Measurements from ENCODE around the gene UNK. TPM values are rescaled to one million over a fixed set of nuclear protein-coding genes. Genes with fewer than 3 reads are reported as not detected.

The UNK gene
- total RNA-seq, 2 donors from 2014 or later: 20.7 to 22.6 TPM

GRCh38 chr17:75873587-75874322 lies 89.1 kb downstream of the UNK start:
- no peaks in the 10 kb centered on the region for H3K9me3 Mint-ChIP-seq
- no peaks in the 10 kb centered on the region for H3K36me3 Mint-ChIP-seq (ENCODE audit: insufficient read depth in 2 of 2)
- peak overlapping the region in 1 of 2 donors; percentile 25 for H3K4me3 Mint-ChIP-seq
- no peak for DNase-seq
- no peak overlapping the region for H3K27ac Mint-ChIP-seq
- ATAC-seq (replicated peaks in 1 of 2): no peak
- peaks cover 36% of the 10 kb centered on the region for H3K4me1 Mint-ChIP-seq (ENCODE audit: low read depth)
- no peaks in the 10 kb centered on the region for H3K27me3 Mint-ChIP-seq (ENCODE audit: low read depth)

GRCh38 chr17:75874323-75875181 lies 89.9 kb downstream of the UNK start:
- ATAC-seq (replicated peaks in 1 of 2) (no peak), DNase-seq (no peak)
- H3K4me1 Mint-ChIP-seq (ENCODE audit: low read depth): peaks cover 40% of the 10 kb centered on the region
- no peak overlapping the region for H3K27ac Mint-ChIP-seq
- H3K4me3 Mint-ChIP-seq: peak overlapping the region in 1 of 2 donors; percentile 25
- H3K36me3 Mint-ChIP-seq (ENCODE audit: insufficient read depth in 2 of 2): no peaks in the 10 kb centered on the region
- H3K27me3 Mint-ChIP-seq (ENCODE audit: low read depth): no peaks in the 10 kb centered on the region
- no peaks in the 10 kb centered on the region for H3K9me3 Mint-ChIP-seq

Other genes with a start within 250 kb of the UNK start
- gene MYO15B, start 197.0 kb upstream of the UNK start, total RNA-seq: 100 to 1,000 TPM; 102 to 121 TPM
- gene SMIM5, start 151.4 kb upstream of the UNK start, total RNA-seq: 1 to 10 TPM; 1.4 to 2.4 TPM
- 10 to 100 TPM; 50.7 to 58.5 TPM for gene RECQL5, start 117.7 kb upstream of the UNK start, total RNA-seq
- gene SAP30BP, start 117.5 kb upstream of the UNK start, total RNA-seq: 100 to 1,000 TPM in 1 of 2 donors, 10 to 100 TPM in 1; 97.0 to 112 TPM
- 1 to 10 TPM; 2.7 to 3.5 TPM for gene ITGB4, start 63.3 kb upstream of the UNK start, total RNA-seq
- gene GALK1, start 19.6 kb upstream of the UNK start, total RNA-seq: 10 to 100 TPM; 41.9 to 51.2 TPM
- gene UNC13D, start 59.6 kb downstream of the UNK start, total RNA-seq: 10 to 100 TPM; 89.0 to 97.6 TPM
- 100 to 1,000 TPM in 1 of 2 donors, 10 to 100 TPM in 1; 90.2 to 109 TPM for gene WBP2, start 70.5 kb downstream of the UNK start, total RNA-seq
- 10 to 100 TPM; 16.5 to 24.1 TPM for gene TRIM47, start 93.8 kb downstream of the UNK start, total RNA-seq
- 10 to 100 TPM; 24.0 to 30.7 TPM for gene TRIM65, start 112.1 kb downstream of the UNK start, total RNA-seq
- 100 to 1,000 TPM; 101 to 117 TPM for gene MRPL38, start 120.1 kb downstream of the UNK start, total RNA-seq
- 10 to 100 TPM; 19.9 to 26.7 TPM for gene FBF1, start 156.2 kb downstream of the UNK start, total RNA-seq
- 10 to 100 TPM; 28.2 to 28.6 TPM for gene ACOX1, start 194.4 kb downstream of the UNK start, total RNA-seq
- gene TEN1, start 194.4 kb downstream of the UNK start, total RNA-seq: 10 to 100 TPM; 18.2 to 21.8 TPM
- gene CDK3, start 216.0 kb downstream of the UNK start, total RNA-seq: 1 to 10 TPM; 8.7 to 9.1 TPM
- gene EVPL, start 242.5 kb downstream of the UNK start, total RNA-seq: under 1 TPM; 0.09 to 0.19 TPM